Caco-2 (cell line): ENCODE data around the gene NFATC1. TPM values are rescaled to one million over a fixed set of nuclear protein-coding genes. Genes with fewer than 3 reads are reported as not detected.

Experiments used
- BruUV-seq: library from RNA; stranded (reverse); fragments of 400-500 nt; replicated peaks from 2 replicates; lab custom pipeline; 2021; lab: Mats Ljungman, UMichigan
- CTCF ChIA-PET: fragments of 300-600 bp; sonication (Branson Sonifier 250); formaldehyde crosslinking; loops from one replicate; lab custom pipeline; 2022; ENCODE audit warnings: antibody characterized with exemption; lab: Charles Lee
- POLR2A ChIA-PET: fragments of 300-600 bp; sonication (Branson Sonifier 250); formaldehyde crosslinking; loops from one replicate; lab custom pipeline; 2022; ENCODE audit warnings: antibody characterized with exemption; lab: Charles Lee
- DNase-seq, 2 experiments: peaks; one replicate each; pipeline versions ENCODE4 v3.0.0 to v3.0.0-alpha.2; 2020 to 2022
- H3K27me3 ChIP-seq: replicated peaks from 2 replicates; pipeline ENCODE4 v1.6.0; 2011; ENCODE audit warnings: low read length; ENCODE audit not compliant: control insufficient read depth, insufficient read depth
- H3K36me3 ChIP-seq: 2 replicates; pipeline ENCODE4 v1.5.1; 2011; ENCODE audit warnings: low read length; ENCODE audit not compliant: control insufficient read depth, insufficient read depth
- H3K4me1 ChIP-seq: fragments of 250-450 bp; sonication (Bioruptor Pico); 2 replicates; pipeline ENCODE4 v1.5.1; 2020; ENCODE audit warnings: mild to moderate bottlenecking
- H3K4me3 ChIP-seq: 2 replicates; pipeline ENCODE4 v1.5.1; 2011; ENCODE audit warnings: low read depth, mild to moderate bottlenecking, control low read depth, low read length
- H3K9me3 ChIP-seq: fragments of 250-450 bp; sonication (Bioruptor Pico); 2 replicates; pipeline ENCODE4 v1.5.1; 2020; ENCODE audit warnings: mild to moderate bottlenecking, moderate library complexity
- H3K27ac Mint-ChIP-seq: one replicate; pipeline ENCODE4 v1.8.0; 2022; ENCODE audit warnings: mixed read lengths; ENCODE audit not compliant: unreplicated experiment
- H3K27me3 Mint-ChIP-seq: one replicate; pipeline ENCODE4 v1.8.0; 2022; ENCODE audit warnings: mixed read lengths; ENCODE audit not compliant: insufficient read depth, unreplicated experiment
- H3K36me3 Mint-ChIP-seq: one replicate; pipeline ENCODE4 v1.8.0; 2022; ENCODE audit warnings: mild to moderate bottlenecking, mixed read lengths; ENCODE audit not compliant: insufficient read depth, unreplicated experiment
- H3K4me1 Mint-ChIP-seq: one replicate; pipeline ENCODE4 v1.8.0; 2022; ENCODE audit warnings: low read depth, mixed read lengths; ENCODE audit not compliant: unreplicated experiment
- H3K4me3 Mint-ChIP-seq: one replicate; pipeline ENCODE4 v1.8.0; 2022; ENCODE audit warnings: mild to moderate bottlenecking, moderate library complexity, mixed read lengths; ENCODE audit not compliant: unreplicated experiment
- H3K9me3 Mint-ChIP-seq: one replicate; pipeline ENCODE4 v1.8.0; 2022; ENCODE audit warnings: mixed read lengths; ENCODE audit not compliant: unreplicated experiment
- CTCF ChIP-seq, 2 experiments: fragments of 200-600 bp in 1 of 2; IDR thresholded peaks; 1 replicate in 1 of 2; 2 replicates in 1 of 2; pipeline versions ENCODE4 v1.5.1 to v1.8.0; 2011 to 2022; ENCODE audit warnings: antibody characterized with exemption in 1 of 2, control low read depth in 1 of 2, inconsistent platforms in 1 of 2, low read depth in 1 of 2, low read length in 1 of 2, mild to moderate bottlenecking in 1 of 2, moderate library complexity in 1 of 2; ENCODE audit not compliant: insufficient read depth in 1 of 2, severe bottlenecking in 1 of 2, unreplicated experiment in 1 of 2
- intact Hi-C: fragments of 100-400 bp; cut with micrococcal nuclease; formaldehyde crosslinking; loops from one replicate; pipeline ENCODE4 v1.10.0; 2022; ENCODE audit not compliant: unreplicated experiment
- total RNA-seq: library from RNA; stranded (reverse); gene quantifications from 2 replicates; pipeline ENCODE4 v1.2.3, GENCODE V29; 2022

NFATC1 gene
- total RNA-seq, 1 experiment from 2014 or later = 0.66 TPM

- Mint-ChIP-seq H3K36me3 (peaks cover 6% of the 10 kb centered on the region), H3K27me3 (no peaks in the 10 kb centered on the region), H3K4me1 (no peaks in the 10 kb centered on the region), H3K9me3 (no peaks in the 10 kb centered on the region), H3K27ac (no peak overlapping the region), H3K4me3 (no peak overlapping the region)
- H3K36me3 ChIP-seq = no peaks in the 10 kb centered on the region; the same call in 1 of the 2 replicates
- H3K27me3 ChIP-seq = no peaks in the 10 kb centered on the region
- BruUV-seq = no TSS peak
- H3K9me3 ChIP-seq = no peaks in the 10 kb centered on the region
- no peak for DNase-seq
- ChIA-PET POLR2A (no interaction called here), CTCF (no interaction called here)
- intact Hi-C loops = no loop called here
- TF ChIP-seq CTCF (IDR thresholded peaks at IDR 0.05; ENCODE audit: insufficient read depth in 1 of 2, low read depth in 1 of 2, low read length in 1 of 2, severe bottlenecking in 1 of 2, unreplicated experiment in 1 of 2) = no peak
- no peak overlapping the region for H3K4me3 ChIP-seq
- H3K4me1 ChIP-seq = no peaks in the 10 kb centered on the region
These were observed 33.8 kb upstream of the NFATC1 start for GRCh38 chr18:79361766-79362522.

GRCh38 chr18:79365701-79366100 is 30.0 kb upstream of the NFATC1 start:
- Histone ChIP-seq H3K27me3 (no peaks in the 10 kb centered on the region), H3K36me3 (no peaks in the 10 kb centered on the region; the same call in 1 of the 2 replicates), H3K4me3 (no peak overlapping the region), H3K4me1 (no peaks in the 10 kb centered on the region), H3K9me3 (no peaks in the 10 kb centered on the region)
- no peaks in the 10 kb centered on the region for H3K27me3 Mint-ChIP-seq
- no peak overlapping the region for H3K27ac Mint-ChIP-seq
- CTCF ChIA-PET = no interaction called here
- H3K9me3 Mint-ChIP-seq = no peaks in the 10 kb centered on the region
- H3K4me3 Mint-ChIP-seq = no peak overlapping the region
- no TSS peak for BruUV-seq
- intact Hi-C loops = no loop called here
- H3K36me3 Mint-ChIP-seq = peaks cover 6% of the 10 kb centered on the region
- no peak for TF ChIP-seq CTCF (IDR thresholded peaks at IDR 0.05; ENCODE audit: insufficient read depth in 1 of 2, low read depth in 1 of 2, low read length in 1 of 2, severe bottlenecking in 1 of 2, unreplicated experiment in 1 of 2)
- H3K4me1 Mint-ChIP-seq = no peaks in the 10 kb centered on the region
- no peak for DNase-seq
- POLR2A ChIA-PET = no interaction called here

- ChIA-PET POLR2A (no interaction called here), CTCF (no interaction called here)
- Histone ChIP-seq H3K4me1 (no peaks in the 10 kb centered on the region), H3K36me3 (no peaks in the 10 kb centered on the region; the same call in 1 of the 2 replicates), H3K9me3 (no peaks in the 10 kb centered on the region), H3K4me3 (no peak overlapping the region), H3K27me3 (no peaks in the 10 kb centered on the region)
- BruUV-seq = no TSS peak
- no peaks in the 10 kb centered on the region for H3K9me3 Mint-ChIP-seq
- H3K4me1 Mint-ChIP-seq = no peaks in the 10 kb centered on the region
- no peak for TF ChIP-seq CTCF (IDR thresholded peaks at IDR 0.05; ENCODE audit: insufficient read depth in 1 of 2, low read depth in 1 of 2, low read length in 1 of 2, severe bottlenecking in 1 of 2, unreplicated experiment in 1 of 2)
- no peak overlapping the region for H3K27ac Mint-ChIP-seq
- H3K36me3 Mint-ChIP-seq = peaks cover 6% of the 10 kb centered on the region
- no peaks in the 10 kb centered on the region for H3K27me3 Mint-ChIP-seq
- H3K4me3 Mint-ChIP-seq = no peak overlapping the region
- DNase-seq = no peak
- intact Hi-C loops = no loop called here
These were observed 29.3 kb upstream of the NFATC1 start for GRCh38 chr18:79366177-79367094.
